Mesothelial cell of epicardium (in vitro differentiated cells): ENCODE data around the gene TAF1. TPM values are rescaled to one million over a fixed set of nuclear protein-coding genes. Genes with fewer than 3 reads are reported as not detected.
"Not testable (repeated sequence)": the region's sequence is repeated elsewhere in the genome, so short reads cannot be mapped to it uniquely, and the experiment has no call there.

Source experiments
- DNase-seq, 2 experiments: peaks; one replicate each; pipeline ENCODE4 v3.0.0; 2021; ENCODE audit warnings: low spot score in 2 of 2; ENCODE audit not compliant: unreplicated experiment in 2 of 2
- H3K27ac Mint-ChIP-seq: 2 replicates; pipeline ENCODE4 v1.8.0; 2021; ENCODE audit warnings: mixed read lengths
- H3K27me3 Mint-ChIP-seq: 2 replicates; pipeline ENCODE4 v1.8.0; 2021; ENCODE audit warnings: low read depth, mixed read lengths
- H3K36me3 Mint-ChIP-seq: 2 replicates; pipeline ENCODE4 v1.8.0; 2021; ENCODE audit warnings: mixed read lengths
- H3K4me1 Mint-ChIP-seq: 2 replicates; pipeline ENCODE4 v1.8.0; 2021; ENCODE audit warnings: mixed read lengths
- H3K4me3 Mint-ChIP-seq: 2 replicates; pipeline ENCODE4 v1.8.0; 2021; ENCODE audit warnings: mild to moderate bottlenecking, moderate library complexity, mixed read lengths
- H3K9me3 Mint-ChIP-seq: 2 replicates; pipeline ENCODE4 v1.8.0; 2021; ENCODE audit warnings: mixed read lengths
- CTCF ChIP-seq: fragments of 200-600 bp; sonication (generic); IDR thresholded peaks from one replicate; pipeline ENCODE4 v1.5.0; 2021; ENCODE audit warnings: antibody characterized with exemption; ENCODE audit not compliant: unreplicated experiment
- total RNA-seq: library from RNA; stranded (reverse); gene quantifications from 3 replicates; pipeline ENCODE4 v1.2.1, GENCODE V29; 2021

The TAF1 gene
- total RNA-seq, 1 donor from 2014 or later, result 48.0 TPM

- no peak for TF ChIP-seq CTCF
- H3K36me3 Mint-ChIP-seq, result peaks cover 44% of the 10 kb centered on the region
- H3K27ac Mint-ChIP-seq, result no peak overlapping the region
- no peak for DNase-seq
- peaks cover 19% of the 10 kb centered on the region for H3K9me3 Mint-ChIP-seq
- no peaks in the 10 kb centered on the region for H3K27me3 Mint-ChIP-seq
- H3K4me3 Mint-ChIP-seq, result no peak overlapping the region
- H3K4me1 Mint-ChIP-seq, result no peaks in the 10 kb centered on the region
Observed at GRCh38 chrX:71378732-71379131, 12.6 kb downstream of the TAF1 start.

GRCh38 chrX:71391725-71392124 lies 25.6 kb downstream of the TAF1 start:
- H3K4me3 Mint-ChIP-seq, DNase-seq, H3K27me3 Mint-ChIP-seq, H3K27ac Mint-ChIP-seq, H3K4me1 Mint-ChIP-seq: not testable (repeated sequence)
- Mint-ChIP-seq H3K9me3 (peaks cover 33% of the 10 kb centered on the region), H3K36me3 (peaks cover 54% of the 10 kb centered on the region)

GRCh38 chrX:71393919-71394318 lies 27.8 kb downstream of the TAF1 start:
- Mint-ChIP-seq H3K9me3 (peaks cover 31% of the 10 kb centered on the region), H3K36me3 (peaks cover 61% of the 10 kb centered on the region), H3K27me3 (no peaks in the 10 kb centered on the region), H3K4me3 (no peak overlapping the region), H3K27ac (no peak overlapping the region), H3K4me1 (no peaks in the 10 kb centered on the region)
- no peak for TF ChIP-seq CTCF
- no peak for DNase-seq

- H3K9me3 Mint-ChIP-seq, result peaks cover 23% of the 10 kb centered on the region
- no peak for DNase-seq
- no peaks in the 10 kb centered on the region for H3K27me3 Mint-ChIP-seq
- H3K4me1 Mint-ChIP-seq, result no peaks in the 10 kb centered on the region
- peaks cover 50% of the 10 kb centered on the region for H3K36me3 Mint-ChIP-seq
- no peak overlapping the region for H3K4me3 Mint-ChIP-seq
- no peak for TF ChIP-seq CTCF
- no peak overlapping the region for H3K27ac Mint-ChIP-seq
Observed at GRCh38 chrX:71396576-71396975, 30.4 kb downstream of the TAF1 start.

GRCh38 chrX:71400710-71401109 lies 34.6 kb downstream of the TAF1 start:
- Mint-ChIP-seq H3K27me3 (no peaks in the 10 kb centered on the region), H3K9me3 (peaks cover 10% of the 10 kb centered on the region), H3K4me3 (no peak overlapping the region), H3K36me3 (peaks cover 30% of the 10 kb centered on the region), H3K27ac (no peak overlapping the region), H3K4me1 (no peaks in the 10 kb centered on the region)
- DNase-seq, result no peak
- no peak for TF ChIP-seq CTCF

GRCh38 chrX:71416260-71416659 lies 50.1 kb downstream of the TAF1 start:
- not testable (repeated sequence) for H3K27me3 Mint-ChIP-seq, H3K27ac Mint-ChIP-seq, H3K4me3 Mint-ChIP-seq, DNase-seq, H3K4me1 Mint-ChIP-seq
- H3K9me3 Mint-ChIP-seq, result peaks cover 13% of the 10 kb centered on the region
- H3K36me3 Mint-ChIP-seq, result peaks cover 16% of the 10 kb centered on the region

GRCh38 chrX:71420686-71421085 lies 54.5 kb downstream of the TAF1 start:
- Mint-ChIP-seq H3K4me3 (no peak overlapping the region), H3K27me3 (no peaks in the 10 kb centered on the region), H3K36me3 (peaks cover 22% of the 10 kb centered on the region), H3K27ac (no peak overlapping the region), H3K4me1 (no peaks in the 10 kb centered on the region), H3K9me3 (peaks cover 22% of the 10 kb centered on the region)
- no peak for DNase-seq
- no peak for TF ChIP-seq CTCF
